CD14-positive monocyte (primary cell): ENCODE measurements around the gene CHML. TPM values are rescaled to one million over a fixed set of nuclear protein-coding genes. Genes with fewer than 3 reads are reported as not detected.

Experiments used
- DNase-seq, 3 donors: peaks; one replicate each; pipeline ENCODE4 v3.0.0-alpha.2; 2011 to 2022
- H2AFZ ChIP-seq: 2 replicates; pipeline ENCODE4 v1.6.0; 2012; ENCODE audit warnings: mild to moderate bottlenecking, low read depth, low read length, inconsistent platforms; ENCODE audit not compliant: insufficient read depth, poor library complexity, severe bottlenecking
- H3K27ac ChIP-seq, 2 donors: 1 replicate in 1 of 2; 2 replicates in 1 of 2; pipeline ENCODE4 v1.5.1; 2012 to 2013; ENCODE audit warnings: low read length in 2 of 2, control low read depth in 1 of 2, inconsistent platforms in 1 of 2, low read depth in 1 of 2, mild to moderate bottlenecking in 1 of 2
- H3K27me3 ChIP-seq, 2 donors: one replicate each; pipeline versions ENCODE4 v1.6.0 to v1.6.1; 2011 to 2013; ENCODE audit warnings: low read length in 2 of 2; ENCODE audit not compliant: control insufficient read depth in 2 of 2, insufficient read depth in 2 of 2
- H3K36me3 ChIP-seq, 2 donors: replicated peaks in 1 of 2; 1 replicate in 1 of 2; 2 replicates in 1 of 2; pipeline versions ENCODE4 v1.5.1 to v1.6.1; 2012 to 2013; ENCODE audit warnings: low read length in 2 of 2, control low read depth in 1 of 2, inconsistent platforms in 1 of 2, mild to moderate bottlenecking in 1 of 2; ENCODE audit not compliant: insufficient read depth in 2 of 2, control insufficient read depth in 1 of 2
- H3K4me1 ChIP-seq, 2 donors: 1 replicate in 1 of 2; 2 replicates in 1 of 2; pipeline versions ENCODE4 v1.5.1 to v1.6.1; 2012 to 2013; ENCODE audit warnings: low read length in 2 of 2, control low read depth in 1 of 2, inconsistent platforms in 1 of 2, mild to moderate bottlenecking in 1 of 2, moderate library complexity in 1 of 2; ENCODE audit not compliant: insufficient read depth in 2 of 2, control insufficient read depth in 1 of 2
- H3K4me2 ChIP-seq: replicated peaks from 2 replicates; pipeline ENCODE3; 2012; ENCODE audit warnings: low read length, moderate library complexity, mild to moderate bottlenecking; ENCODE audit not compliant: poor library complexity, severe bottlenecking; ENCODE audit errors: extremely low read depth
- H3K4me3 ChIP-seq, 3 experiments: fragments of 200-600 bp in 1 of 3; sonication (generic) in 1 of 3; replicated peaks in 1 of 3; 1 replicate in 2 of 3; 2 replicates in 1 of 3; pipeline ENCODE4 v1.5.1; 2011 to 2013; ENCODE audit warnings: low read length in 3 of 3, mild to moderate bottlenecking in 3 of 3, control low read depth in 2 of 3, low read depth in 2 of 3, inconsistent platforms in 1 of 3, moderate library complexity in 1 of 3
- H3K79me2 ChIP-seq: 2 replicates; pipeline ENCODE4 v1.6.0; 2012; ENCODE audit warnings: mild to moderate bottlenecking, control low read depth, inconsistent platforms, low read length, moderate library complexity; ENCODE audit not compliant: insufficient read depth
- H3K9ac ChIP-seq: 2 replicates; pipeline ENCODE4 v1.6.0; 2017; ENCODE audit warnings: low read length, mild to moderate bottlenecking; ENCODE audit not compliant: insufficient read depth, poor library complexity, severe bottlenecking
- H3K9me3 ChIP-seq, 2 donors: replicated peaks in 1 of 2; 1 replicate in 1 of 2; 2 replicates in 1 of 2; pipeline versions ENCODE4 v1.5.1 to v1.6.1; 2012 to 2013; ENCODE audit warnings: low read length in 2 of 2, control low read depth in 1 of 2; ENCODE audit not compliant: control insufficient read depth in 1 of 2, insufficient read depth in 1 of 2
- H4K20me1 ChIP-seq: 2 replicates; pipeline ENCODE4 v1.6.0; 2012; ENCODE audit warnings: mild to moderate bottlenecking, low read length, control low read depth, moderate library complexity; ENCODE audit not compliant: insufficient read depth
- H3K27ac Mint-ChIP-seq, 7 donors: one replicate each; pipeline ENCODE4 v1.8.0; 2020; ENCODE audit warnings: mild to moderate bottlenecking in 7 of 7, mixed read lengths in 7 of 7, moderate library complexity in 6 of 7, inconsistent platforms in 2 of 7
- H3K27me3 Mint-ChIP-seq, 3 donors: one replicate each; pipeline ENCODE4 v1.8.0; 2021 to 2022; ENCODE audit warnings: low read depth in 3 of 3, mild to moderate bottlenecking in 3 of 3, mixed read lengths in 3 of 3, moderate library complexity in 3 of 3, inconsistent platforms in 1 of 3
- H3K36me3 Mint-ChIP-seq, 2 donors: one replicate each; pipeline ENCODE4 v1.8.0; 2020; ENCODE audit warnings: mixed read lengths in 2 of 2, inconsistent platforms in 1 of 2, mild to moderate bottlenecking in 1 of 2
- H3K4me1 Mint-ChIP-seq: one replicate; pipeline ENCODE4 v1.8.0; 2020; ENCODE audit warnings: mild to moderate bottlenecking, mixed read lengths
- H3K4me3 Mint-ChIP-seq, 2 donors: one replicate each; pipeline ENCODE4 v1.8.0; 2020; ENCODE audit warnings: mild to moderate bottlenecking in 2 of 2, mixed read lengths in 2 of 2, moderate library complexity in 1 of 2
- H3K9me3 Mint-ChIP-seq, 7 donors: one replicate each; pipeline ENCODE4 v1.8.0; 2020 to 2022; ENCODE audit warnings: mixed read lengths in 7 of 7, mild to moderate bottlenecking in 6 of 7, moderate library complexity in 6 of 7, inconsistent platforms in 2 of 7
- WGBS: methylation state at CpG from one replicate; pipeline ENCODE4 v1.1.5; 2013; ENCODE audit warnings: missing lambda C conversion rate; ENCODE audit not compliant: insufficient coverage; 5-methylcytosine and 5-hydroxymethylcytosine counted together
- intact Hi-C, 2 donors: fragments of 100-400 bp; cut with micrococcal nuclease; formaldehyde crosslinking; loops; one replicate each; pipeline versions ENCODE4 v1.15.0 to v1.15.1; 2023
- polyA plus RNA-seq, 3 donors: library from polyadenylated mRNA; depleted of rRNA in 1 of 3; unstranded in 2 of 3; stranded (reverse) in 1 of 3; fragments of 300-500 nt in 2 of 3; fragments of >200 nt in 1 of 3; fragmentation: Illumina TruSeq in 2 of 3; gene quantifications; 1 replicate in 2 of 3; 2 replicates in 1 of 3; pipeline ENCODE4 v1.2.3, GENCODE V29; 2012 to 2021
- TF ChIP-seq, protein P1 (sequence below): fragments of 200-600 bp; IDR thresholded peaks from one replicate; pipeline ENCODE4 v1.8.0; 2022; ENCODE audit warnings: antibody characterized with exemption, mild to moderate bottlenecking

Gene CHML
- polyA plus RNA-seq, 3 donors, result 3.4 to 6.6 (median 3.4) TPM

DNA sequence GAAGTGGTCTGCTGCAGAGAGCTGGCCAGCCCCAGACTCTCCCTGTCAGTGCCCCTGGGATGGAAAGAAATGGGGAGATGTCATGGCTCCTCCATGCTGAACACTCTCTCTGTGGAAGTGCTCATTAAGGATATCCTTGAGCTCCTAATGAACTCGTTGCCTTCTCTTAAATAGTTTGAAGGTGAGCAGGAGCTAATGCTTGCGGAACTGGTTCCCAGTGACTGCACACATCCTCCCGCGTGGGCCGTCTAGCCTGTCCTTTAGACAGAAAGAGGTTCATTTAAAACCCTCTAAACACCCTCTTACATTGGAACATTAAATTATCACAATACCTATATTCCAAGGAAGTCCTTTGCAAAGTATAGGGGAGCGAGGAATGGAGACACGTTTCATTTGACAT is 6.0 kb upstream of the CHML start:
- no peak for DNase-seq
- H3K9me3 Mint-ChIP-seq, result peaks cover 0 to 12% (median 2%) of the 10 kb centered on the region in 7 donors
- no peak overlapping the region for H3K4me3 ChIP-seq
- no peak overlapping the region for H3K4me3 Mint-ChIP-seq
- no peaks in the 10 kb centered on the region for H3K36me3 ChIP-seq
- H4K20me1 ChIP-seq, result no peaks in the 10 kb centered on the region
- TF ChIP-seq, protein P1, sequence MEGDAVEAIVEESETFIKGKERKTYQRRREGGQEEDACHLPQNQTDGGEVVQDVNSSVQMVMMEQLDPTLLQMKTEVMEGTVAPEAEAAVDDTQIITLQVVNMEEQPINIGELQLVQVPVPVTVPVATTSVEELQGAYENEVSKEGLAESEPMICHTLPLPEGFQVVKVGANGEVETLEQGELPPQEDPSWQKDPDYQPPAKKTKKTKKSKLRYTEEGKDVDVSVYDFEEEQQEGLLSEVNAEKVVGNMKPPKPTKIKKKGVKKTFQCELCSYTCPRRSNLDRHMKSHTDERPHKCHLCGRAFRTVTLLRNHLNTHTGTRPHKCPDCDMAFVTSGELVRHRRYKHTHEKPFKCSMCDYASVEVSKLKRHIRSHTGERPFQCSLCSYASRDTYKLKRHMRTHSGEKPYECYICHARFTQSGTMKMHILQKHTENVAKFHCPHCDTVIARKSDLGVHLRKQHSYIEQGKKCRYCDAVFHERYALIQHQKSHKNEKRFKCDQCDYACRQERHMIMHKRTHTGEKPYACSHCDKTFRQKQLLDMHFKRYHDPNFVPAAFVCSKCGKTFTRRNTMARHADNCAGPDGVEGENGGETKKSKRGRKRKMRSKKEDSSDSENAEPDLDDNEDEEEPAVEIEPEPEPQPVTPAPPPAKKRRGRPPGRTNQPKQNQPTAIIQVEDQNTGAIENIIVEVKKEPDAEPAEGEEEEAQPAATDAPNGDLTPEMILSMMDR, result no peak
- H3K36me3 Mint-ChIP-seq, result no peaks in the 10 kb centered on the region
- 90% methylated on average over 2 of the region's 7 CpGs for WGBS
- intact Hi-C loops, result loop anchor here in 1 of 2 donors (10.0 kb wide), 1 partner anchor 199 kb away; the partner anchor contains the start of gene EXO1
- no peak overlapping the region for H3K4me2 ChIP-seq
- no peak overlapping the region for H2AFZ ChIP-seq
- no peak overlapping the region for H3K9ac ChIP-seq
- peaks cover 6 to 11% (median 7%) of the 10 kb centered on the region in 3 donors for H3K27me3 Mint-ChIP-seq
- H3K27ac Mint-ChIP-seq, result no peak overlapping the region
- H3K4me1 ChIP-seq, result peaks cover 0 to under 1% of the 10 kb centered on the region in 2 donors
- no peaks in the 10 kb centered on the region for H3K79me2 ChIP-seq
- no peak overlapping the region for H3K27ac ChIP-seq
- no peaks in the 10 kb centered on the region for H3K9me3 ChIP-seq
- H3K4me1 Mint-ChIP-seq, result peaks cover 4% of the 10 kb centered on the region
- no peaks in the 10 kb centered on the region for H3K27me3 ChIP-seq

GRCh38 chr1:241645199-241645598 is 5.0 kb upstream of the CHML start:
- intact Hi-C loops, result loop anchor here in 1 of 2 donors (10.0 kb wide), 1 partner anchor 200 kb away; the partner anchor contains the start of gene EXO1
- no peak overlapping the region for H3K27ac ChIP-seq
- H3K79me2 ChIP-seq, result no peaks in the 10 kb centered on the region
- no peaks in the 10 kb centered on the region for H3K9me3 ChIP-seq
- no peak overlapping the region for H3K4me3 ChIP-seq
- no peaks in the 10 kb centered on the region for H3K27me3 ChIP-seq
- H3K36me3 ChIP-seq, result no peaks in the 10 kb centered on the region
- no peak overlapping the region for H2AFZ ChIP-seq
- Mint-ChIP-seq H3K36me3 (no peaks in the 10 kb centered on the region), H3K4me1 (peaks cover 12% of the 10 kb centered on the region), H3K27me3 (peaks cover 3 to 9% (median 4%) of the 10 kb centered on the region in 3 donors), H3K4me3 (no peak overlapping the region), H3K27ac (no peak overlapping the region), H3K9me3 (peaks cover 0 to 9% (median 2%) of the 10 kb centered on the region in 7 donors)
- WGBS, result no CpG with 5 or more reads among the region's 4 CpGs
- DNase-seq, result no peak
- no peak overlapping the region for H3K9ac ChIP-seq
- TF ChIP-seq, protein P1, result no peak
- no peak overlapping the region for H3K4me2 ChIP-seq
- H3K4me1 ChIP-seq, result peaks cover 8% of the 10 kb centered on the region in 2 donors
- H4K20me1 ChIP-seq, result no peaks in the 10 kb centered on the region
